DMS79 (cell line): Measurements from ENCODE around the gene RBM20.
"Not testable (repeated sequence)": the region's sequence is repeated elsewhere in the genome, so short reads cannot be mapped to it uniquely, and the experiment has no call there.

ENCODE experiments used
- DNase-seq: peaks from one replicate; lab custom pipeline; 2025; lab: John Stamatoyannopoulos, UW

The RBM20 gene

DNA sequence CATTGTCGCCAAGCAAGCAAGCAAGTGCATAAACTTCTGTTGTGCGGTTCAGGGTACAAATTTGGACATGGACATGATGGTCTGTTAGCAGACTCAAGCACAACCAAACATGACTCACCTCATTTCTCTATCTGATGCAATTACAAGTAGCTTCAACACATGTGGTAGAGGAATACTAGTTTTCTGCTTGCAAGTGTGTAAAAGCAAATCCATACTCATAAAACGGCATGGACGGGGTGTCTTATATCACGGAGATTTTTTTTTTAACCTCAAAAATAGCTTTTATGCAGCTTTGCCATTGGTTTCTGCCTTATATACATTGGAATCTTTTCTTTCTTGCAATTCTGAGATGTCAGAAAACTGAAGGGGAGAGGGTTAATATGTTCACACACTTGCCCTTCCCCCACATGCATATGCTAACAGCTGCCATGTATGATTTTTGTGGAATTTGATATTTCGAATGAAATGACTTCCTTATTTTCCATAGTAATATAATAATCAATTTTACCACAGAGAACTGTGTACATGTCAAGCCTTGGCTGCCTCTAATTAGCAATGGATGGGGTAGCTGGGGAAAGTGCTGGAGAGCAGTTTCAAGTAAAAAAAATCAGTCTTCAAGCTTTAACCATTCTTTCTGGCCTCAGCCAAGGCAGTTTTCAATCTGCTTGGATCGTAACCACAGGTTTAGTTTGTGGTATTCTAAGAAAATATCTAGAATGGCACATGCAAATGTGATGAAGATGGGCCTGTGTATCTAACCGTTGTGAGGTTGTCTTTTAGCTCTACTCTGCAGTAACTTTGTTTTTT is 121.6 kb downstream of the RBM20 start:
- no peak for DNase-seq

DNA sequence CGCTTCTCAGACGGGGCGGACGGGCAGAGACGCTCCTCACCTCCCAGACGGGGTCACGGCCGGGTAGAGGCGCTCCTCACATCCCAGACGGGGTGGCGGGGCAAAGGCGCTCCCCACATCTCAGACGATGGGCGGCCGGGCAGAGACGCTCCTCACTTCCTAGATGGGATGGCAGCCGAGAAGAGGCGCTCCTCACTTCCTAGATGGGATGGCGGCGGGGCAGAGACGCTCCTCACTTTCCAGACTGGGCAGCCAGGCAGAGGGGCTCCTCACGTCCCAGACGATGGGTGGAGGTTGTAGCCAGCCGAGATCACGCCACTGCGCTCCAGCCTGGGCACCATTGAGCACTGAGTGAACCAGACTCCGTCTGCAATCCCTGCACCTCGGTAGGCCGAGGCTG is 123.5 kb downstream of the RBM20 start:
- DNase-seq = not testable (repeated sequence)

DNA sequence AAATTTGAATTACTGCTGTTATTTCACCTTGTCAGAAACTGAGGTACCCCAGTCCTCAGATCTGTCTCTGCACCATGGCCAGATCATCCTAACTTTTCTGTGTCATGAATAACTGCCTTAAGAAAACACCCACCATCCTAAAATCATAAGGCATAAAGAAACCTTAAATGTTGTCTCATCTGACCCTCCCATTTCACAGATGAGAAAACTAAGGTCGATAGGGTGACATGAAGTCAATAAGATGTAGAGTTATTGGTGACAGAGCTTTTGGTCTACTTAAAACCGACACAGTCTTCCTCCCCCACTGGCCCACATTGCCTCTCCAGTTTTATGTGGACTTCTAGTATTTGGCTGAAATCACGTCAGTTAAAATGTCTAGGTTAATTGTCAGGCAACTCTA is 126.1 kb downstream of the RBM20 start:
- DNase-seq = no peak

DNA sequence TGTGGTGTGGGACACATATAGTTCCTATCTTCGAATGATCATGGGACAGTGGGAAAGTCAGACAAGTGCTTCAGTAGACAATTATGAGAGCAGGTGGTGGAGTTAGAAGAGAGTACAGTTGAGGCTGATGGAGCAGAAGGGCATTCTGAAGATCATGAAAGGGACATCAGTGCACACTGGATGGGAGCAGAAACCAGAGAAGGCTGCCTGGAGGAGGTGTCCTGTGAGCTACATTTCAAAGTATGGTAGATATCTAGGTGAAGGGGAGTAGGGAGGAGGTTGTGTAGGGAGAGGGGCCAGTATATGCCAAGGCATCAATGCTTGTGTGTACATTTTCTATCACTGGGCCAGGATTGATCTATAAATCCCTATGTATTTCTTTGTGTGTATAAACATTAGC is 127.3 kb downstream of the RBM20 start:
- DNase-seq = no peak

DNA sequence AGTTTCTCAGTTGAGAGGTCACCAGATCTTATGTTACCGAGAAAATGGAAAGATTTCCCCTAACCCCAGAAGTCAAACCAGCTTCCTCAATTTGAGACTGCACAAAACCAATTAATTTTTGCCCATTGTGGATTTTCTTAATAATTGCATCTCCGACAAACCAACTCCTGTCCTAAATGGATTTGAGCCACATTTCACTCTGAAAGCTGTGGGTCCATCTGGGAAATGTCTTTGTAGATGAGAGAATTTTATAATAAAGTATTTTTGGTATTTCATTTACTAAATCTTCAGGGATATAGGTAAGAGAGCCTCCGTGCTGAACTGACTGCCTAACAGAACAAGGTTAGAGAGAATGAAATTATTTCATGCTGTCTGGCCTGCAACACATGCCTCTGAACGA is 127.9 kb downstream of the RBM20 start:
- DNase-seq = no peak

DNA sequence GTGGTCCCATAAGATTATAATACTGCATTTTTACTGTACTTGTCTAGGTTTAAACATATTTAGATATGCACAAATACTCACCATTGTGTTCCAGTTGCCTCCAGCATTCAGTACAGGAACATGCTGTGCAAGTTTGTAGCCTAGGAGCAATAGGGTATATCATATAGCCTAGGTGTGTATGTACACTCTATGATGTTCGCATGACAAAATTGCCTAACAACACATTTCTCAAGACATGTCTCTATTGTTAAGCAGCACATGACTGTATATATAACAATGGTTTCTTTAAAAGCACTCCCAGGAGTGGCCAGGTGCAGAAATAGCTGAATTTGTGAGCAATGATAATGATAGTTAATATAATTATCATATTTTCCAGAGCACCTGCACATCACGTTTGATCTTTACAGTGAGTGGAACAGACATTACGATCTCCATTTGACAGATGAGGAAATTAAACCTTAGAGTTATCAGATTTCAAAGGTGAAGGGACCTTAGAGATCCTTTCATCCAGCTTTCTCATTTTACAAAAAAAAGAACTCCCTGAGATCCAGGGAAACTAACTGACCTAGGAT is 128.4 kb downstream of the RBM20 start:
- no peak for DNase-seq

DNA sequence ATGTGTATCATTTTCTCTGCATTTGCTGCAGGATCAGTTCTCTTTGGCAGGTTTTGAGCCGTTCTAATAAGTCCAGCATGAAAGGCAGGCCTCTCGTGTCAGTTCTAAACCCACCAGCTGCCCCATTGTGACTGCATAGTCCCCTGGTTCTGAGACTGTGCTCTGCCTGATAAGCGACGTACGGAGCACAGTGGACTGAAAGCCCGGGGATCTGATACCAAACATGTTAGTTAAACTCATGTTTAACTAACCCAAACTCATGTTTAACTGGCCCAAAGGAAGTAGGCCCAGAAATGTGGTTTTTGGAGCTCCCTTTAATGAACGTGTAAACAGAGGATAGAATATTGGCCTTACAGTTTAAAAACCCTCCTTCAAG is 129.5 kb downstream of the RBM20 start:
- no peak for DNase-seq

DNA sequence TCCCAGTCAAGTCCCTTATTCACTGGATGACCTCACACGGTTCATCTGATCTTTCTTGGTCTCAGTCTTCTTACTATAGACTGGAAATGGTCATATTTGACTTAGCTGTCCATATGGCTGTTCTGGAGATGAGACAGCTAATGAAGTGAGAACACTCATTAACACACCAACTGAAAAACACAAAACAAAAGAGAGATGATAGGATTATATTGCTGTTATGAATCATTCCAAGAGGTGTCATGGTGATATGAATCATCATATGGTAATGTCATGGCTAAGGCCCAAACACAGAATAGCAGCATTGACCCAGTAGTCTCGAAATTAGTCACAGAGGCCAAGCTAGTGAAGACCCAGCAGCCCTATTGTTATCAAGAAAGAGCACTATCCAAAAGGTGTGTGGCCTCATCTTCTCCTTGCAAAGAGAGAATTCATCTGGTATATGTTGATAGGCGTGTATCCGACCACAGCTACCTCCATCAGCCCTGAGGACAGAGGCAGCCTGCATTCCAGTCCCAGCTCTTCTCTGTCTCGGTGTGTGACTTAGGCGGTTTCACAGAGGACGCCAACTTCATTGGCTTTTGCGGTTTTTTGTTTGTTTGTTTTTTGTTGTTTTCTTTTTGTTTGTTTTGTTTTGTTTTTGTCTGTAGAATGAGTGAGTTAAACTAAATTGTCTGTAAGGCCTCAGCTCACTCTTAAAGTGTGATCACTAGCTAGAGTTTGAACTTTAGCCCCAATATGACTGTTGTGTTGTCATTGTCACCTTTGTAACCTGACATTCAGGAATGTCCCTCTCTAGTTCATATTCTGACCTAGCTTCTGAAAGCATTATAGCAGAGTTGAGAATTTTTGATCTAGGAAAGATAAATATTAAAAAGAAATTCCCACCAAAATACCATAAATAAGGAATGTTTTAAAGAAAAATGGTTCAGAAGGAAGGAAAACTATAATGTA is 130.2 kb downstream of the RBM20 start:
- no peak for DNase-seq

DNA sequence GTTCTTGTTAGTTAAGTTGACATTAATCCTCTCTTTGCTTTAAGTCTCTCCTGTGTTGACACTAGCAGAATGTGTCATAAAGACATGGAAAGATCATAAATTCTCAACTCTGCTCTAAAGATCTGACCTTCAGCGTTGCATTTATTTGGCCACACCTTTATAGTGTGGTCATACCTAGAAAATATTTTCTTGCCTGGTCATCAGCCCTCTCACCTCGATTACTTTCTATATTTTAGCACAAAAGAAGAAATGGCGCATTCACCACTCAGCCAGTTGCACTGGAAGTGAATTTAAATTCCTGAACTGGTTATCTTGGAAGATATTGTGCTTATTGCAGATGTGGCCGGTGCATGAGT is 130.9 kb downstream of the RBM20 start:
- no peak for DNase-seq

DNA sequence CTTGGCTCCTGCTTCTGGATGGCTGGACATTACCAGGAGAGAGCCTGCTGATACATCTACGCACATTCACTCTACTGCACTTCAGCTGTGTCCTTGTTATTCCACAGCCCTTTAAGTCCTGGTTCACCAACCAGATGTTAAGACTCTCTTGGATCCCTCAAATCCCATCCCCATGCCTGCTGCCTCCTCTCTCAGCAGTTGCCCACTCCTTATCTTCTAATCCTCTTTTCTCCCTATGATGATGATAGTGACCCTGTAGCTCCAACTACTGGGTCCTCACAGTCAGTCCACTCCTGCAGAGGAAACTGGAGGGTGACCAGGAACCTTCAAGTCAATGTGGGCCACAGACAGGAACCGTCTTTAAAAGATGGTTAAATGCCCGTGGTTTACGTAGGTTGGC is 131.3 kb downstream of the RBM20 start:
- DNase-seq = no peak

DNA sequence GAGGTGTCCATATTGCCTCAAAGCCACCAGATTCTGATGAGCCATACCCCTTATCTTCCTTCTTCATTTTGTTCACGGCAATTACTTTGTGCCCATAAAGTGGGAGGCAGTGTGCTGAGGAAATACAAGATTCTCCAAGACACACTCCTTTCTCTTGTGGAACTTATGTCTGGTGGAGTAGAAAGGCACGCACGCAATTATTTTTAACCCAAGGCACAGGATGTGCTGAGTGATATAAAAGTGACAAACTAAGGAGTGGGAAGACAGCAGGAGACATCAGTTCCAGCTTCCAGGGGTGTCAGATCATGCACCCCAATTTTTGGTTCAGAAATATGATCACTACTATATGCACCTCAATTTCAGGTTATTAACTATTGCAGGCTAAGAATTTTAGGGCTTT is 132.9 kb downstream of the RBM20 start:
- DNase-seq = no peak

DNA sequence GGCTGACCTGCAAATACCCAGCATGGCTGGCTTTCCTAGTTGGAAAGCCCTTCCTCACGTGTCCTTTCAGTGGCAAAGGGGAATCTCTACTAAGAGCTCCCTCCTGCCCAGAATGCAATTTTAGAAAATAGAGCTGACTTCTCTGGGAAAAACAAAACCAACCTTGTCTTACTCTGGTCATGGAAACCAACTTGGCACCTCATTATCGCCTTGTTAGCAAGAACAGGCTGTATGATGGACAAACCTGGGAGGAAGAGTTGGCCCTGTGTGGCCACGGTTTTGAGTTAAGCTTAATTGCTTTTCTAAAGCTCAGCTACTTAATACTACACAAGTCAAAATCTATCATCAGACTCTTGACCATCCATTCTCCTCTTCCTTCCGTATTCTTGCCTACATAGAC is 133.5 kb downstream of the RBM20 start:
- no peak for DNase-seq

DNA sequence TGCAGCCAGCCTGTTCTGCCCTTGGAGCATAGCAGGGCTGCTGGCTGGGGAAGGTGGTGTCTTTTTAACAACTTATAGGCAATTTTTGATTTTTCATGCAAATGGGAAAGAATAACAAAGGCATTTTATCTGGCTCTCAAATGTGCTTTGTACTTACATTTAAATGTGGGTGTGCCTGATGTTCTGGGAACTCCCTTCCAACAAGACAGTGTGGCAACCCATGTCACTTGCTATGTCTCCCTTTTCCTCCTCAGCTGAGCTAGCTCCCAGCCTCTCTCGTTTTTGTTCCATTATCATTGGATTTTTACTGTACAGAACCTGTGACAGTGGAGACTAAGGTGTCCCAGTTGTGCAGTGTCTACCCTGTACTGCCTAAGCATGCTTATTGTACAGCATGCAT is 134.1 kb downstream of the RBM20 start:
- DNase-seq = no peak

DNA sequence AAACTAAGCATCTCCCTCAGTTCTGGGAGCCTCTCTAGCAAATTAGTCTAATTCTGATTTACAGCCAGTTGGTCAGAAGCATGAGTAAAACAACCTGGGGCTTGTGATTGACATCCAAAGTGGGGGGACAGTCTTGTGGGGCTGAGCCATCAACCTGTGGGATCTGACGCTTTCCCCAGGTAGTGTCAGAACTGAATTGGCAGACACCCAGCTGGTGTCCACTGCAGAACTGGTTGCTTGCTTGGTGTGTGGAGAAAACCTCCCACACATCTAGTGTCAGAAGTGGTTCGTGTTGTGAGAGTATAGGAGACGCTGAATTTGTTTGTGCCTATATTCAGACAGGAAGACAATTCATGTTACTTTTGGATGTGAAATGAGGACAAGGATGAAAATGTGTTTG is 135.4 kb downstream of the RBM20 start:
- no peak for DNase-seq

DNA sequence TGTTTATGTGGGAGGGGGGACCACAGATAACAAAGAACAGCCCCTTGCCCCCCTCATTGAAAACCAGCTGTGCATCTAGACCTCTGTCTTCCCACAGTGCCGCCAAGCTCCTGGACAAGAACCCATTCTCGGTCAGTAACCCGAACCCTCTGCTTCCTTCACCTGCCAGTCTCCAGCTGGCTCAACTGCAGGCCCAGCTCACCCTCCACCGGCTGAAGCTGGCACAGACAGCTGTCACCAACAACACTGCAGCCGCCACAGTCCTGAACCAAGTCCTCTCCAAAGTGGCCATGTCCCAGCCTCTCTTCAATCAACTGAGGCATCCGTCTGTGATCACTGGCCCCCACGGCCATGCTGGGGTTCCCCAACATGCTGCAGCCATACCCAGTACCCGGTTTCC is 136.6 kb downstream of the RBM20 start:
- no peak for DNase-seq

DNA sequence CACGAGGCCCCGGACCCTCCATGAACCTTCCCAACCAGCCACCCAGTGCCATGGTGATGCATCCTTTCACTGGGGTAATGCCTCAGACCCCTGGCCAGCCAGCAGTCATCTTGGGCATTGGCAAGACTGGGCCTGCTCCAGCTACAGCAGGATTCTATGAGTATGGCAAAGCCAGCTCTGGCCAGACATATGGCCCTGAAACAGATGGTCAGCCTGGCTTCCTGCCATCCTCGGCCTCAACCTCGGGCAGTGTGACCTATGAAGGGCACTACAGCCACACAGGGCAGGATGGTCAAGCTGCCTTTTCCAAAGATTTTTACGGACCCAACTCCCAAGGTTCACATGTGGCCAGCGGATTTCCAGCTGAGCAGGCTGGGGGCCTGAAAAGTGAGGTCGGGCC is 137.0 kb downstream of the RBM20 start:
- DNase-seq = no peak

DNA sequence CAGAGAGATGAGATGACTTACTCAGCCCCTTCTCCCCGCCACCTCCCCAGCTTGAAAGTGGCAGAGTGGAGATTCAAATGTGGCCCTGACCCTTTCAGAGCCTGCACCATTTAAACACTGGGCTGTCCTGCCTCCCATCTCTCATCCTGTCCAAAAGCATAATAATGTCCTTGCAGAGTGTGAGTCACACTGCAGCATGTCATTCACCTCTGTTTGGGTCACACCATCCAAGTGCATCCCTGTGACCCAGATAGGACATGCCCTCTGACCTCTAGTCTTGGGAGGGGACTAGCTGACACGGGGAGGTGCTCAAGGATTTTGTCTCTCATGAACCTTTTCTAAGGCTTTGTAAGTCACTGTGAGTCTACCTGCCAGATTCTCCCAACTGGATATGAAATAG is 138.5 kb downstream of the RBM20 start:
- DNase-seq = no peak

DNA sequence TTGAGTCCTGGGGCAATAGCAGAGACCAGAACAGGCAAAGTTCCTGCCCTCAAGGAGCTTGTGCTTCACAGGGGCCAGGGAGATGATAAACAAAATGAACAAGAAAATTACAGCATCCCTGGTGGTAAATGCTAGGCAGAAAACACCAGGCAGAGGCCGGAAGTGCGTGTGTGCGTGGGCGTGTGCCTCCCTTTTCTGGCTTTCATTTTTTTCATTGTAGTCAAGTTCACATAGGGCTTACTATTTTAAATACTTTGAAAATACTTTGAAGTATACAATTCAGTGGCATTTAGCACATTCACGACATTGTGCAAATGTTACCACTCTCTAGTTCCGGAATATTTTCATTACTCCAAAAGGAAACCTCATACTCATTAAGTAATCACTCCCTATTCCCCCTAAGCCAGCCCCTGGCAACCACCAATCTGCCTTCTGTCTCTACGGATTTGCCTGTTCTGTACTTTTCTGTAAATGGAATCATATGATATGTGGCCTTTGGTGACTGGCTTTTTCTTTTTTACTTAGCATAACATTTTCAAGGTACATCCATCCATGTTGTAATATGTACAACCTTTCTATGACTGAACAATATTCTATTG is 139.5 kb downstream of the RBM20 start:
- no peak for DNase-seq

DNA sequence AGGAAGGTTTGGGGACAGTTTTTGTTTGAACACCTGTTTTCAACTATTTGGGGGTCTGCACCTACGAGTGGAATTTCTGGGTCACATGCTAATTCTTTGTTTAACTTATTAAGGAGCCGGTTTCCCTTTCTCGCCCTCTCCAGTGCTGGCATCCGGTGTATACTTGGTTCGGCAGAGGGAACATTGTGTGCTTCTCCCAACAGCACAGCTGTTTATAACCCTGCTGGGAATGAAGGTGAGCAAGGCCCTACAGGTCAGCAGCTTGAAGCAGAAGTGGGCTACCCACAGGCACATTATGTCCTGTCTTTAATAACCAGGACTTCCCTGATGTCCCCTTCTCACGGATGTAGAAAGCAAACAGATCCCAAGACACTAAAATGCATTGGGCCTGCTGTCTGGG is 140.1 kb downstream of the RBM20 start:
- no peak for DNase-seq

DNA sequence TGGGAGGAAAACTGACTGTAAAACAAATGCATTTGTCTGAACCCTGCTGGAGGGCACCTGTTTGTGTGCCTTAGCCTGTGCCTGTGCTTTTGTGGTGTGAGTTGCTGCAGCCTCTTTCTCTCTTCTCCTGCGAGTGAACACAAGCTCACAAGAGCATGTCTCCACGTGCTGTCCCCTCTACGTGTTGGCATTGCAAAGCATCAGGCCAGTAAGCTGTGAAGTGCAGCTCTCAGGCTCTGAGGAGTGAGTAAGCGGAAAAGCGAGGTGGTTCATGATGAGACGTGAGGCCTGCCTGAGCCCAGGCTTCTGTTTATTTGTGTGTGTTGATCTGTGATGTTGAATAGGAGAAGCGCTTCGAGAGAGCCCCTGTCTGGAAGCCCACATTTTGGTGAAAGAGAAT is 142.0 kb downstream of the RBM20 start:
- peak; percentile 19 for DNase-seq

DNA sequence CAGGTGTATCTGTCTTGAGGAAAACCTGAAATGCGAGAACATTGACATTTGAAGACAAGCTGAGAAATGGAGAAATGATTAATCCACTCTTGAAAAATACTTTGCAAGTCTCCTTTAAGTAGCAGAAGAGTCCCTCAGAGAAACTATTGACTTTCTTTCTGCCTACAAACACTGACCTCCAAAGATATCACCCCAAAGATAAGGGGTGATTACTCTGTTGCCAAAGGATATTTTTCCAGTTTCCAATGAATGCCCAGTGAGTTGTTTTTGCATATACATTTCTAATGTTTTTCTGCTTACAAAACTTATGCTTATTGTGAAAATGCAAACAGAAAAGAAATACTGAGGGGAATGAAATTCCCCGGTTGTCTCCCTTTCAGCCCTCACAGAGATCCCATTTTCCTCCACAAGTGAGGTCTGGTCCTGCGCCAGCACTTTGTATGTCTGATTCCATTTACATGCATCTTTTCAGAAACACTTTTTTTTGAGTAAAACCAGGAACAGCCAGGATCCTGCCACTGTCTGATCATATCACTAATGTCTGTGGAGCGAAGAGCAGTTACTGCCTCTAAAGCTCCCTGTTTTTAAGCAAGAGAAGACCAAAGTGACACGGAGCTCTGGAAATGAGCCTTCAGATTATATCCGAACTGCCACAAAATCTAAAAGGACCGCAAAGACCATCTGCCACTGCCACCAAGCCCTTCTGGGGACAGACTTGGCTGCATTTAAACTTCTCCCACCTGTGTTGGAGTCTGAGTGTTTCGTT is 144.7 kb downstream of the RBM20 start:
- DNase-seq = no peak
